HepG2 (cell line): ENCODE measurements around the gene IPO5.

Experiments used
- ARNT2 ChIP-seq: sonication (generic); formaldehyde crosslinking; IDR thresholded peaks from 2 replicates; pipeline ENCODE4 v1.8.0; 2022; ENCODE audit warnings: mild to moderate bottlenecking, low read depth, missing genetic modification reagents, moderate library complexity
- NFIC ChIP-seq: IDR thresholded peaks from 2 replicates; pipeline ENCODE4 v1.6.1; 2012; ENCODE audit warnings: mild to moderate bottlenecking, low read length, inconsistent platforms
- ZNF431 ChIP-seq: sonication (generic); formaldehyde crosslinking; IDR thresholded peaks from 2 replicates; pipeline ENCODE4 v1.9.0; 2022; ENCODE audit warnings: missing genetic modification reagents, low read depth, mild to moderate bottlenecking, borderline replicate concordance

DNA sequence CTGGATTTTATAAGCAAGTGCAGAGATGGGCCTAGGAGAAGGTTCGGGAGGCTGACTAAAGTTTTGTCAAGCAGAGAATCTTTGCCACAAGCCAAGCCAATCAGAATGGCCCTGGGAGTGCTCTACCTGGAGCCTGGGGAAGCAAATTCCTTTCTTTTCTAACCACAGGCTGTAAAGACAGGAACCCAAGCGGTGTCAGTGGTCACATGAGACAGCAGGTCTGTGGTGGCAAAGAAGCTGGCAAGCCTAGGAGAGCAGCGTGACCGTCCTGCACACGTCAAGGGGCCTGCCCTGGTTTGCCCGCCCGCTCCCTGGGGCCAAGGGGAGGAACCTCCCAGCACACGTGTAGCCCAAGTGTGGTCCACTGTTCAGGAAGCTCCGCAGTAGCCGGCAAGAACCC is 90.8 kb downstream of the IPO5 start:
- no peak for TF ChIP-seq ZNF431 (CRISPR knock-in tag)
- no peak for TF ChIP-seq NFIC
- TF ChIP-seq ARNT2 (CRISPR knock-in tag) = no peak
